Prostate gland (tissue), 2 donors: ENCODE measurements around the gene PHETA1.

Source experiments
- POLR2A ChIP-seq: fragments of 450-650 bp; IDR thresholded peaks from one replicate; pipeline ENCODE4 v1.6.1; 2016; ENCODE audit warnings: antibody characterized with exemption, mild to moderate bottlenecking
- POLR2AphosphoS5 ChIP-seq: sonication (generic); formaldehyde crosslinking; IDR thresholded peaks from one replicate; pipeline ENCODE4 v1.6.1; 2017; ENCODE audit warnings: antibody characterized with exemption
- TF ChIP-seq, protein P1 (sequence below), 4 experiments: fragments of 200-600 bp in 2 of 4; fragments of 450-650 bp in 2 of 4; sonication (generic) in 2 of 4; IDR thresholded peaks; 1 replicate in 3 of 4; 2 replicates in 1 of 4; pipeline ENCODE4 v1.5.1; 2016 to 2019; ENCODE audit warnings: antibody characterized with exemption in 4 of 4, mild to moderate bottlenecking in 2 of 4, moderate library complexity in 2 of 4

DNA sequence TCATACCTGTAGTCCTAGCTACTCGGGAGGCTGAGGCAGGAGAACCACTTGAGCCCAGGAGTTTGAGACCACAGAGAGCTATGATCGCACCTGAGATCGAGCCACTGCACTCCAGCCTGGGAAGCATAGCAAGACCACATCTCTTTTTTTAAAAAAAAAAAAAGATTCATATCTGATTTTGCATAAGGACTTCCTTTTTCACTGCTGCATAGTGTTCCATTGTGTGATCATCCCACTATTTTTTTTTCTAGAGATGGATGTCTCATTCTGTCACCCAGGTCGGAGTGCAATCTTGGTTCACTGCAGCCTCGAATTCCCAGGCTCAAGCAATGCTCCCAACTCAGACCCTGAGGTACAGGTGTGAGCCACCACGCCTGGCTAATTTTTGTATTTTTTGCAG is 50.4 kb downstream of the PHETA1 start:
- TF ChIP-seq, protein P1, sequence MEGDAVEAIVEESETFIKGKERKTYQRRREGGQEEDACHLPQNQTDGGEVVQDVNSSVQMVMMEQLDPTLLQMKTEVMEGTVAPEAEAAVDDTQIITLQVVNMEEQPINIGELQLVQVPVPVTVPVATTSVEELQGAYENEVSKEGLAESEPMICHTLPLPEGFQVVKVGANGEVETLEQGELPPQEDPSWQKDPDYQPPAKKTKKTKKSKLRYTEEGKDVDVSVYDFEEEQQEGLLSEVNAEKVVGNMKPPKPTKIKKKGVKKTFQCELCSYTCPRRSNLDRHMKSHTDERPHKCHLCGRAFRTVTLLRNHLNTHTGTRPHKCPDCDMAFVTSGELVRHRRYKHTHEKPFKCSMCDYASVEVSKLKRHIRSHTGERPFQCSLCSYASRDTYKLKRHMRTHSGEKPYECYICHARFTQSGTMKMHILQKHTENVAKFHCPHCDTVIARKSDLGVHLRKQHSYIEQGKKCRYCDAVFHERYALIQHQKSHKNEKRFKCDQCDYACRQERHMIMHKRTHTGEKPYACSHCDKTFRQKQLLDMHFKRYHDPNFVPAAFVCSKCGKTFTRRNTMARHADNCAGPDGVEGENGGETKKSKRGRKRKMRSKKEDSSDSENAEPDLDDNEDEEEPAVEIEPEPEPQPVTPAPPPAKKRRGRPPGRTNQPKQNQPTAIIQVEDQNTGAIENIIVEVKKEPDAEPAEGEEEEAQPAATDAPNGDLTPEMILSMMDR (IDR thresholded peaks at IDR 0.05) = no peak
- no peak for TF ChIP-seq POLR2A
- TF ChIP-seq POLR2AphosphoS5 = no peak
